Stomach (tissue), 9 donors: ENCODE measurements around the gene KPNA2. TPM values are rescaled to one million over a fixed set of nuclear protein-coding genes. Genes with fewer than 3 reads are reported as not detected.
"Not testable (repeated sequence)": the region's sequence is repeated elsewhere in the genome, so short reads cannot be mapped to it uniquely, and the experiment has no call there.

Experiments
- DNase-seq, 2 donors: peaks; one replicate each; pipeline versions ENCODE4 v3.0.0 to v3.0.0-alpha.2; 2013 to 2019
- H3K27ac ChIP-seq, 5 donors: fragments of 200-600 bp in 4 of 5; sonication (generic) in 4 of 5; one replicate each; pipeline ENCODE4 v1.5.1; 2013 to 2019; ENCODE audit warnings: mild to moderate bottlenecking in 1 of 5, moderate library complexity in 1 of 5
- H3K27me3 ChIP-seq, 3 donors: fragments of 200-600 bp; sonication (generic); one replicate each; pipeline ENCODE4 v1.5.1; 2017 to 2019; ENCODE audit warnings: mixed run types in 1 of 3
- H3K36me3 ChIP-seq, 4 donors: fragments of 200-600 bp; sonication (generic); 1 replicate in 3 of 4; 2 replicates in 1 of 4; pipeline ENCODE4 v1.5.1; 2016 to 2019
- H3K4me1 ChIP-seq, 4 donors: fragments of 200-600 bp; sonication (generic); one replicate each; pipeline ENCODE4 v1.5.1; 2016 to 2019
- H3K4me3 ChIP-seq, 4 donors: fragments of 200-600 bp; sonication (generic) in 3 of 4; one replicate each; pipeline ENCODE4 v1.5.1; 2016 to 2019; ENCODE audit warnings: mild to moderate bottlenecking in 1 of 4
- H3K9me3 ChIP-seq, 4 donors: fragments of 200-600 bp; sonication (generic); one replicate each; pipeline ENCODE4 v1.5.1; 2016 to 2019
- CTCF ChIP-seq, 7 experiments: fragments of 450-650 bp in 4 of 7; fragments of 200-600 bp in 3 of 7; sonication (generic) in 3 of 7; IDR thresholded peaks; one replicate each; pipeline ENCODE4 v1.5.1; 2016 to 2019; ENCODE audit warnings: antibody characterized with exemption in 7 of 7, control low read depth in 2 of 7, mild to moderate bottlenecking in 1 of 7
- EP300 ChIP-seq: sonication (generic); formaldehyde crosslinking; IDR thresholded peaks from one replicate; pipeline ENCODE4 v1.6.1; 2017; ENCODE audit warnings: antibody characterized with exemption
- POLR2A ChIP-seq, 4 donors: fragments of 450-650 bp; IDR thresholded peaks; one replicate each; pipeline ENCODE4 v1.6.1; 2016; ENCODE audit warnings: antibody characterized with exemption in 4 of 4, control low read depth in 2 of 4, mild to moderate bottlenecking in 1 of 4, moderate library complexity in 1 of 4
- POLR2AphosphoS5 ChIP-seq, 3 donors: sonication (generic); formaldehyde crosslinking; IDR thresholded peaks; one replicate each; pipeline ENCODE4 v1.6.1; 2016; ENCODE audit warnings: antibody characterized with exemption in 3 of 3
- WGBS, 5 donors: extraction: QIAGEN DNeasy Blood & Tissue Kit in 3 of 5; methylation state at CpG; one replicate each; pipeline versions ENCODE4 v1.1.5 to v1.1.7; 2013 to 2018; 5-methylcytosine and 5-hydroxymethylcytosine counted together
- intact Hi-C: fragments of 100-400 bp; cut with DNase I; formaldehyde crosslinking; loops from one replicate; pipeline ENCODE4 v1.15.1; 2023; ENCODE audit warnings: low total_unique reads
- polyA plus RNA-seq, 3 donors: library from polyadenylated mRNA; stranded (reverse); fragments of 200-250 nt; gene quantifications; one replicate each; pipeline ENCODE4 v1.2.3, GENCODE V29; 2013
- total RNA-seq, 5 donors: library from RNA; depleted of rRNA; stranded (reverse); fragments of >200 nt; gene quantifications; one replicate each; pipeline versions ENCODE4 v1.1.0 to v1.2.3, GENCODE V29; 2014 to 2016
- donor health status: healthy with polysubstance abuse.
- donor health status: Bipolar disorder and iron deficiency.
- donor health status: healthy.

Gene KPNA2
- total and polyA plus RNA-seq, 8 donors, result 0.58 to 26.3 (median 15.7) TPM

- intact Hi-C loops, result no loop called here
- peaks cover 0 to 5% (median 0%) of the 10 kb centered on the region in 4 donors for H3K4me1 ChIP-seq
- H3K9me3 ChIP-seq, result no peaks in the 10 kb centered on the region
- H3K36me3 ChIP-seq, result no peaks in the 10 kb centered on the region
- TF ChIP-seq CTCF (IDR thresholded peaks at IDR 0.05) (peak in 5 of 7 experiments; percentile 38 to 65 (median 57)), POLR2A (IDR thresholded peaks at IDR 0.05) (no peak)
- H3K27me3 ChIP-seq, result no peaks in the 10 kb centered on the region
- 43 to 48% (median 47%) methylated on average over 19 to 20 of the region's 20 CpGs for WGBS, 5 donors
- H3K4me3 ChIP-seq, result no peak overlapping the region
- H3K27ac ChIP-seq, result no peak overlapping the region
- peak; percentile 48 to 63 for DNase-seq
Measured at GRCh38 chr17:68011199-68011665, 24.3 kb upstream of the KPNA2 start.

- no peak overlapping the region for H3K4me3 ChIP-seq
- intact Hi-C loops, result no loop called here
- TF ChIP-seq EP300, result no peak
- no peak for TF ChIP-seq CTCF (IDR thresholded peaks at IDR 0.05)
- TF ChIP-seq POLR2AphosphoS5 (IDR thresholded peaks at IDR 0.05), result no peak
- TF ChIP-seq POLR2A (IDR thresholded peaks at IDR 0.05), result no peak
- H3K4me1 ChIP-seq, result peaks cover 0 to 5% (median 0%) of the 10 kb centered on the region in 4 donors
- no peaks in the 10 kb centered on the region for H3K36me3 ChIP-seq
- H3K9me3 ChIP-seq, result no peaks in the 10 kb centered on the region
- H3K27ac ChIP-seq, result no peak overlapping the region
- DNase-seq, result no peak
- H3K27me3 ChIP-seq, result no peaks in the 10 kb centered on the region
Measured at GRCh38 chr17:68013385-68013784, 22.1 kb upstream of the KPNA2 start.

- no peak for DNase-seq
- no peak overlapping the region for H3K27ac ChIP-seq
- H3K36me3 ChIP-seq, result no peaks in the 10 kb centered on the region
- 80 to 87% (median 84%) methylated on average over 11 of the region's 11 CpGs for WGBS, 5 donors
- TF ChIP-seq POLR2AphosphoS5 (IDR thresholded peaks at IDR 0.05) (no peak), CTCF (IDR thresholded peaks at IDR 0.05) (no peak), EP300 (no peak), POLR2A (IDR thresholded peaks at IDR 0.05) (no peak)
- H3K27me3 ChIP-seq, result no peaks in the 10 kb centered on the region
- H3K4me1 ChIP-seq, result peaks cover 0 to 10% (median 2%) of the 10 kb centered on the region in 4 donors
- H3K4me3 ChIP-seq, result no peak overlapping the region
- H3K9me3 ChIP-seq, result no peaks in the 10 kb centered on the region
- intact Hi-C loops, result no loop called here
Measured at GRCh38 chr17:68015081-68015723, 20.3 kb upstream of the KPNA2 start.

GRCh38 chr17:68016838-68017237, 18.7 kb upstream of the KPNA2 start:
- H3K4me3 ChIP-seq, result no peak overlapping the region
- H3K36me3 ChIP-seq, result no peaks in the 10 kb centered on the region
- no peak for TF ChIP-seq CTCF (IDR thresholded peaks at IDR 0.05)
- no peak for TF ChIP-seq POLR2A (IDR thresholded peaks at IDR 0.05)
- TF ChIP-seq EP300, result no peak
- no peak for TF ChIP-seq POLR2AphosphoS5 (IDR thresholded peaks at IDR 0.05)
- DNase-seq, result no peak
- H3K27ac ChIP-seq, result no peak overlapping the region
- peaks cover 0 to 13% (median 5%) of the 10 kb centered on the region in 4 donors for H3K4me1 ChIP-seq
- no peaks in the 10 kb centered on the region for H3K9me3 ChIP-seq
- intact Hi-C loops, result no loop called here
- no peaks in the 10 kb centered on the region for H3K27me3 ChIP-seq
- 74 to 88% (median 84%) methylated on average over 2 of the region's 2 CpGs for WGBS, 5 donors

- H3K36me3 ChIP-seq, H3K9me3 ChIP-seq, intact Hi-C loops, DNase-seq, H3K27me3 ChIP-seq, H3K4me3 ChIP-seq, H3K27ac ChIP-seq: not testable (repeated sequence)
- H3K4me1 ChIP-seq, result peaks cover 0 to 13% (median 5%) of the 10 kb centered on the region in 4 donors
- WGBS, 5 donors, result 86 to 90% (median 88%) methylated on average over 20 to 21 of the region's 21 CpGs
Measured at GRCh38 chr17:68018493-68018892, 17.0 kb upstream of the KPNA2 start.
